H7 (cell line): Measurements from ENCODE around the gene SNAPC3. TPM values are rescaled to one million over a fixed set of nuclear protein-coding genes. Genes with fewer than 3 reads are reported as not detected.
"Not testable (repeated sequence)": the region's sequence is repeated elsewhere in the genome, so short reads cannot be mapped to it uniquely, and the experiment has no call there.

Experiments used
- DNase-seq: peaks from one replicate; pipeline ENCODE4 v3.0.0; 2012
- H3K27me3 ChIP-seq: 2 replicates; pipeline ENCODE4 v1.6.0; 2011; ENCODE audit warnings: mild to moderate bottlenecking, low read length; ENCODE audit not compliant: control insufficient read depth, insufficient read depth
- H3K36me3 ChIP-seq: replicated peaks from 2 replicates; pipeline ENCODE4 v1.5.1; 2011; ENCODE audit warnings: low read length; ENCODE audit not compliant: control insufficient read depth, insufficient read depth
- H3K4me3 ChIP-seq: 2 replicates; pipeline ENCODE4 v1.5.1; 2011; ENCODE audit warnings: low read depth, mild to moderate bottlenecking, control low read depth, low read length, moderate library complexity; ENCODE audit not compliant: insufficient read depth
- total RNA-seq: library from RNA; depleted of rRNA; stranded (reverse); fragments of >200 nt; shearing (Covaris generic); gene quantifications from 2 replicates; pipeline ENCODE4 v1.2.3, GENCODE V29; 2014

Gene SNAPC3
- total RNA-seq, 1 experiment from 2014 or later: 29.5 TPM

- no peak for DNase-seq
- H3K4me3 ChIP-seq: no peak overlapping the region
These were observed 21.4 kb upstream of the SNAPC3 start for GRCh38 chr9:15401266-15401665.

GRCh38 chr9:15403155-15403554, 19.5 kb upstream of the SNAPC3 start:
- no peaks in the 10 kb centered on the region for H3K36me3 ChIP-seq
- peak; percentile 85 for DNase-seq
- no peak overlapping the region for H3K4me3 ChIP-seq
- no peaks in the 10 kb centered on the region for H3K27me3 ChIP-seq

More at GRCh38 chr9:15401266-15401665, 21.4 kb upstream of the SNAPC3 start:
- no peaks in the 10 kb centered on the region for H3K27me3 ChIP-seq
- H3K36me3 ChIP-seq: no peaks in the 10 kb centered on the region

- Histone ChIP-seq H3K36me3 (no peaks in the 10 kb centered on the region), H3K4me3 (no peak overlapping the region), H3K27me3 (no peaks in the 10 kb centered on the region)
- no peak for DNase-seq
These were observed 18.5 kb upstream of the SNAPC3 start for GRCh38 chr9:15404171-15404570.

- Histone ChIP-seq H3K27me3 (no peaks in the 10 kb centered on the region), H3K4me3 (no peak overlapping the region), H3K36me3 (no peaks in the 10 kb centered on the region)
- peak; percentile 56 for DNase-seq
These were observed 5.8 kb upstream of the SNAPC3 start for GRCh38 chr9:15416880-15417279.

- no peak for DNase-seq
- no peaks in the 10 kb centered on the region for H3K27me3 ChIP-seq
- H3K36me3 ChIP-seq: no peaks in the 10 kb centered on the region
- no peak overlapping the region for H3K4me3 ChIP-seq
These were observed 5.0 kb upstream of the SNAPC3 start for GRCh38 chr9:15417626-15418025.

- peaks cover 8% of the 10 kb centered on the region for H3K36me3 ChIP-seq
- H3K27me3 ChIP-seq: no peaks in the 10 kb centered on the region
- H3K4me3 ChIP-seq: no peak overlapping the region
- DNase-seq: no peak
These were observed 1.9 kb upstream of the SNAPC3 start for GRCh38 chr9:15420796-15421195.

GRCh38 chr9:15421532-15421931, 1.1 kb upstream of the SNAPC3 start:
- Histone ChIP-seq H3K4me3 (no peak overlapping the region), H3K27me3 (no peaks in the 10 kb centered on the region), H3K36me3 (peaks cover 11% of the 10 kb centered on the region)
- DNase-seq: no peak

GRCh38 chr9:15421990-15422371, 695 bp upstream of the SNAPC3 start:
- DNase-seq: no peak
- peak overlapping the region; percentile 94 for H3K4me3 ChIP-seq
- H3K27me3 ChIP-seq: no peaks in the 10 kb centered on the region
- peaks cover 11% of the 10 kb centered on the region for H3K36me3 ChIP-seq

GRCh38 chr9:15423231-15423985, 732 bp downstream of the SNAPC3 start:
- peak overlapping the region; percentile 94 for H3K4me3 ChIP-seq
- DNase-seq: peak; percentile 49
- H3K27me3 ChIP-seq: no peaks in the 10 kb centered on the region
- H3K36me3 ChIP-seq: peaks cover 11% of the 10 kb centered on the region

- Histone ChIP-seq H3K36me3 (peaks cover 11% of the 10 kb centered on the region), H3K4me3 (no peak overlapping the region), H3K27me3 (no peaks in the 10 kb centered on the region)
- no peak for DNase-seq
These were observed 3.3 kb downstream of the SNAPC3 start for GRCh38 chr9:15426019-15426418.

GRCh38 chr9:15427702-15428101, 5.0 kb downstream of the SNAPC3 start:
- H3K36me3 ChIP-seq: peaks cover 11% of the 10 kb centered on the region
- not testable (repeated sequence) for H3K4me3 ChIP-seq, H3K27me3 ChIP-seq, DNase-seq

GRCh38 chr9:15430920-15431844, 8.5 kb downstream of the SNAPC3 start:
- DNase-seq: peak; percentile 36
- Histone ChIP-seq H3K27me3 (no peaks in the 10 kb centered on the region), H3K4me3 (no peak overlapping the region), H3K36me3 (peaks cover 3% of the 10 kb centered on the region)

- Histone ChIP-seq H3K27me3 (no peaks in the 10 kb centered on the region), H3K4me3 (no peak overlapping the region), H3K36me3 (peaks cover 4% of the 10 kb centered on the region; the same call in 1 of the 2 replicates)
- DNase-seq: no peak
These were observed 10.5 kb downstream of the SNAPC3 start for GRCh38 chr9:15433191-15433590.

GRCh38 chr9:15433661-15434060, 11.0 kb downstream of the SNAPC3 start:
- DNase-seq: no peak
- no peaks in the 10 kb centered on the region for H3K27me3 ChIP-seq
- H3K36me3 ChIP-seq: peaks cover 4% of the 10 kb centered on the region; the same call in 1 of the 2 replicates
- no peak overlapping the region for H3K4me3 ChIP-seq

GRCh38 chr9:15438891-15439290, 16.2 kb downstream of the SNAPC3 start:
- Histone ChIP-seq H3K27me3 (no peaks in the 10 kb centered on the region), H3K36me3 (peaks cover 10% of the 10 kb centered on the region), H3K4me3 (no peak overlapping the region)
- DNase-seq: no peak
